H1 (cell line): ENCODE data around the gene RAB22A. TPM values are rescaled to one million over a fixed set of nuclear protein-coding genes. Genes with fewer than 3 reads are reported as not detected.

ENCODE experiments used
- CBX8 ChIP-seq: fragments of 300-800, 300-1000 bp; sonication (generic); IDR thresholded peaks from 2 replicates; pipeline ENCODE4 v1.7.1; 2016; ENCODE audit warnings: low read depth, low read length, borderline replicate concordance
- CHD1 ChIP-seq: IDR thresholded peaks from 2 replicates; pipeline ENCODE4 v1.6.1; 2012; ENCODE audit warnings: low read depth, low read length, improper control_type of control experiment
- GABPA ChIP-seq: IDR thresholded peaks from 2 replicates; pipeline ENCODE4 v1.6.1; 2011; ENCODE audit warnings: mild to moderate bottlenecking, low read length, moderate library complexity, borderline replicate concordance; ENCODE audit not compliant: insufficient read depth
- KDM1A ChIP-seq: fragments of 200-600, 300-600 bp; sonication (generic); IDR thresholded peaks from 2 replicates; pipeline ENCODE4 v1.7.1; 2016; ENCODE audit warnings: mild to moderate bottlenecking, low read length, borderline replicate concordance
- PHF8 ChIP-seq: fragments of 200-600 bp; sonication (generic); conservative IDR thresholded peaks from 2 replicates; pipeline ENCODE4 v1.7.1; 2012; ENCODE audit warnings: low read depth, mild to moderate bottlenecking, inconsistent platforms, low read length, moderate library complexity
- polyA plus RNA-seq, 7 experiments: library from polyadenylated mRNA; depleted of rRNA in 3 of 7; stranded (reverse) in 5 of 7; unstranded in 2 of 7; fragments of >200 nt in 5 of 7; fragments of 200-250 nt in 2 of 7; gene quantifications; 1 replicate in 5 of 7; 2 replicates in 1 of 7; 4 replicates in 1 of 7; pipeline versions ENCODE4 v1.2.1 to v1.2.3, GENCODE V29; 2011 to 2013; ENCODE audit warnings: missing spikeins in 2 of 7, mixed read lengths in 2 of 7
- total RNA-seq: library from RNA; stranded (reverse); fragmentation: NEBNext Ultra II Directional; extraction: Animal tissue kit (Norgen Biotek cat#: 25700); gene quantifications from 2 replicates; pipeline ENCODE4 v1.2.1, GENCODE V29; 2021

Gene RAB22A
- total and polyA plus RNA-seq, 2 of the 8 experiments (the other 6 are each of a cell fraction or from before 2014, with no cell fraction given): 3.1 to 6.6 TPM

GRCh38 chr20:58377766-58378401, 68.4 kb downstream of the RAB22A start (continued):
- no peak for TF ChIP-seq CBX8
- no peak for TF ChIP-seq KDM1A
- TF ChIP-seq CHD1: no peak
- TF ChIP-seq PHF8: no peak
- no peak for TF ChIP-seq GABPA
